GM12878 (cell line): ENCODE data around the gene KRTAP5-6. TPM values are rescaled to one million over a fixed set of nuclear protein-coding genes. Genes with fewer than 3 reads are reported as not detected.

Experiments
- ATAC-seq: fragments of 200-7000 bp; cut with Tn5 transposase; 3 replicates; pipeline ENCODE4 v1.9.1; 2020; ENCODE audit warnings: mild to moderate bottlenecking, moderate library complexity
- BruUV-seq: library from RNA; stranded (reverse); fragments of 400-500 nt; replicated peaks from 2 replicates; lab custom pipeline; 2021; lab: Mats Ljungman, UMichigan
- CTCF ChIA-PET: fragments of 300-600 bp; sonication (Branson Sonifier 250); formaldehyde crosslinking; extraction: SDS; loops from one replicate; lab custom pipeline; 2021; ENCODE audit warnings: inconsistent platforms; lab: Yijun Ruan, JAX
- POLR2A ChIA-PET: fragments of 350-600 bp; formaldehyde crosslinking; extraction: SDS; loops from one replicate; lab custom pipeline; 2021; ENCODE audit warnings: inconsistent platforms; lab: Charles Lee
- RAD21 ChIA-PET: fragments of 300-600 bp; sonication (Branson Sonifier 250); formaldehyde crosslinking; loops from one replicate; lab custom pipeline; 2023; ENCODE audit warnings: antibody characterized with exemption; ENCODE audit not compliant: unreplicated experiment; lab: Charles Lee
- SMC1A ChIA-PET: fragments of 300-600 bp; sonication (Branson Sonifier 250); formaldehyde crosslinking; loops from one replicate; lab custom pipeline; 2023; ENCODE audit not compliant: unreplicated experiment, uncharacterized antibody; lab: Charles Lee
- DNase-seq: peaks from one replicate; pipeline ENCODE4 v3.0.0-alpha.2; 2011; ENCODE audit warnings: low read depth, low spot score
- FAIRE-seq: peaks from 3 replicates; lab custom pipeline; 2011; peaks lifted over from hg19 to GRCh38; lab: Jason Lieb, UNC
- H2AFZ ChIP-seq: 2 replicates; pipeline ENCODE4 v1.6.0; 2011; ENCODE audit warnings: low read depth, low read length, control low read depth; ENCODE audit not compliant: control insufficient read depth
- H3K27ac ChIP-seq: 2 replicates; pipeline ENCODE4 v1.5.1; 2011; ENCODE audit warnings: control low read depth; ENCODE audit not compliant: control insufficient read depth, insufficient read depth
- H3K27me3 ChIP-seq, 2 experiments: replicated peaks in 1 of 2; 2 replicates each; pipeline versions ENCODE4 v1.6.0 to v1.6.1; 2011; ENCODE audit warnings: low read length in 1 of 2; ENCODE audit not compliant: control insufficient read depth in 2 of 2, insufficient read depth in 2 of 2
- H3K36me3 ChIP-seq, 2 experiments: 2 replicates each; pipeline ENCODE4 v1.5.1; 2011; ENCODE audit warnings: low read length in 1 of 2; ENCODE audit not compliant: control insufficient read depth in 2 of 2, insufficient read depth in 2 of 2
- H3K4me1 ChIP-seq: 2 replicates; pipeline ENCODE4 v1.6.1; 2011; ENCODE audit warnings: mild to moderate bottlenecking, low read length, moderate library complexity, mixed read lengths; ENCODE audit not compliant: control insufficient read depth, insufficient read depth
- H3K4me2 ChIP-seq: 2 replicates; pipeline ENCODE4 v1.6.0; 2011; ENCODE audit warnings: control low read depth; ENCODE audit not compliant: control insufficient read depth, insufficient read depth
- H3K4me3 ChIP-seq: fragments of 200-600 bp; sonication (generic); 2 replicates; pipeline ENCODE4 v1.5.1; 2016
- H3K79me2 ChIP-seq: 2 replicates; pipeline ENCODE4 v1.6.0; 2011; ENCODE audit warnings: low read length; ENCODE audit not compliant: control insufficient read depth, insufficient read depth
- H3K9ac ChIP-seq: 2 replicates; pipeline ENCODE4 v1.8.0; 2011; ENCODE audit warnings: low read length, control low read depth, mixed read lengths; ENCODE audit not compliant: control insufficient read depth, insufficient read depth
- H3K9me3 ChIP-seq: replicated peaks from 3 replicates; pipeline ENCODE4 v1.5.1; 2011; ENCODE audit warnings: mild to moderate bottlenecking, low read length; ENCODE audit not compliant: control insufficient read depth, insufficient read depth
- H4K20me1 ChIP-seq: 2 replicates; pipeline ENCODE4 v1.6.0; 2011; ENCODE audit not compliant: control insufficient read depth, insufficient read depth
- CREB1 ChIP-seq: IDR thresholded peaks from 2 replicates; pipeline ENCODE4 v1.6.1; 2012; ENCODE audit warnings: low read depth, mild to moderate bottlenecking, inconsistent platforms
- FOXM1 ChIP-seq: IDR thresholded peaks from 2 replicates; pipeline ENCODE4 v1.6.1; 2012; ENCODE audit warnings: low read depth, mild to moderate bottlenecking, inconsistent platforms, low read length, moderate library complexity
- IKZF2 ChIP-seq, 2 experiments: fragments of 450-650 bp; IDR thresholded peaks; 2 replicates each; pipeline ENCODE4 v1.6.1; 2017; ENCODE audit warnings: mild to moderate bottlenecking in 2 of 2, moderate library complexity in 2 of 2
- IRF4 ChIP-seq: IDR thresholded peaks from 2 replicates; pipeline ENCODE4 v1.6.1; 2011; ENCODE audit warnings: low read depth, low read length
- TCF7 ChIP-seq: IDR thresholded peaks from 2 replicates; pipeline ENCODE4 v1.6.1; 2014; ENCODE audit warnings: antibody characterized with exemption, borderline replicate concordance
- WGBS: methylation state at CpG from one replicate; pipeline ENCODE4 v1.1.6; 2016; ENCODE audit warnings: low lambda C conversion rate; ENCODE audit not compliant: insufficient replicate concordance, insufficient coverage; ENCODE audit errors: missing lambda C conversion rate; 5-methylcytosine and 5-hydroxymethylcytosine counted together
- in situ Hi-C: fragments of 300-500 bp; cut with MboI; formaldehyde crosslinking; loops from 9 replicates; pipeline ENCODE4 v1.14.3; 2018; ENCODE audit warnings: mixed read lengths
- intact Hi-C: fragments of 100-400 bp; cut with micrococcal nuclease; formaldehyde crosslinking; loops from one replicate; pipeline ENCODE4 v1.14.2; 2022; ENCODE audit not compliant: unreplicated experiment
- polyA plus RNA-seq, 11 experiments: library from polyadenylated mRNA; depleted of rRNA in 4 of 11; unstranded in 6 of 11; stranded (reverse) in 5 of 11; fragments of >200 nt; fragmentation: Nextera tagmentation in 4 of 11; fragmentation: Illumina TruSeq in 1 of 11; extraction: Ambion mirVana in 4 of 11; extraction: Trizol in 1 of 11; gene quantifications; 1 replicate in 1 of 11; 2 replicates in 10 of 11; pipeline versions ENCODE4 v1.2.1 to v1.2.3, GENCODE V29; 2011 to 2016; ENCODE audit warnings: inconsistent platforms in 2 of 11, missing spikeins in 2 of 11, low read depth in 1 of 11
- total RNA-seq, 4 experiments: library from RNA; depleted of rRNA in 3 of 4; stranded (reverse); fragments of >200 nt in 3 of 4; fragmentation: Illumina TruSeq in 1 of 4; extraction: Trizol in 1 of 4; gene quantifications; 2 replicates each; pipeline versions ENCODE4 v1.2.1 to v1.2.3, GENCODE V29; 2013 to 2021

KRTAP5-6 gene
- total and polyA plus RNA-seq, 10 of the 15 experiments (the other 5 are each of a cell fraction or from before 2014, with no cell fraction given): not detected

DNA sequence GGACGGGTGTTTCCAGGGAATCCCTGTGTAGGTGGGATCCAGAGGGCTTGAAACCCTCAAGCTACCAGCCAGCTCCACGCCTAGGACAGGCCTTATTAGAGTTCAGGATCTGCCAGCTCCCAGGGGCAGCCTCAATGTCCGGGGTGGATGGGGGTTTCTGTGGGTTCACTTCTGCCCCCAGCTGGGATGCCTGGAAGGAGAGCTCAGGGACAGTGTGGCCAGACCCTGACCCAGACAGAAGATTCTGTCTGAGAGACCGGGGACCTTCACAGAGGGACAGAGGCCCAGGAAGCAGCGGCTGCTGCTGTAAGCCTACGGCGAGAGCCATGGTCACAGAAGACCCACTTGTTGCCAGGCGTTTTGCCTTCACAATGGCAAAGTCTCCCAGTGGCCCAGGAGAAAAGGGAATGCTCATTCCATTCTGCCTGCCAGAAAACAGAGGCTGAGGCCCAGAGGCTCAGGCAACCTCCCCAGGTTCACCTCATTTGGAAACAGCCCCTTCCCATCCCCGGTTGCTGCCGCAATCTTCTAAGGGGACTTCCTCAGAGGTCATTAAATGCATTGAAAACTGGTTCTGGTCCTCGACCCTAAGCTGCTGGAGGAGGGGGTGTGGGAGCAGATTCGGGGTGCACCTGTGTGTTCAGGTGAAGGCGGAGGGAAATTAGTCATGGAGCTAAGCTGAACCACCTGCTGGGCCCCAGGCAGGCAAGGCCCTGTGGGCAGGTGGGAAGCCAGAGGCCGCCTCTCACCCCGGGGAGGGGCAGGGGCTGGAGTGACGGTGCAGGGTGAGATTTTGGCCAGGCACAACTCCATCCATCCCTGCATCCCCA is 4.9 kb upstream of the KRTAP5-6 start:
- H3K79me2 ChIP-seq: no peaks in the 10 kb centered on the region
- 33% methylated on average over 16 of the region's 16 CpGs for WGBS
- ChIA-PET SMC1A (interaction anchor here (1.5 kb wide), 1 partner anchor 130 kb away, joined by 4 read pairs; no protein-coding TSS in a partner anchor), RAD21 (interaction anchor here (1.7 to 4.7 kb wide), 4 partner anchors 141 to 459 kb away, joined by 5 to 107 read pairs (median 18); partner anchors contain the start of gene SYT8), POLR2A (no interaction called here), CTCF (interaction anchor here (0.7 to 5.7 kb wide), 11 partner anchors 10 to 973 kb away, joined by 3 to 187 read pairs (median 6); partner anchors contain the start of gene SYT8)
- H3K9ac ChIP-seq: no peak overlapping the region
- no peaks in the 10 kb centered on the region for H3K9me3 ChIP-seq
- no peaks in the 10 kb centered on the region; the same call in 1 of the 2 replicates for H4K20me1 ChIP-seq
- TF ChIP-seq CREB1 (no peak), IKZF2 (IDR thresholded peaks at IDR 0.05) (no peak), IRF4 (no peak), FOXM1 (no peak), TCF7 (no peak)
- H3K27ac ChIP-seq: no peak overlapping the region
- ATAC-seq (no peak), DNase-seq (no peak), FAIRE-seq (no peak)
- no peak overlapping the region for H3K4me2 ChIP-seq
- in situ Hi-C loops: no loop called here
- no peaks in the 10 kb centered on the region for H3K36me3 ChIP-seq
- no peaks in the 10 kb centered on the region for H3K4me1 ChIP-seq
- H3K4me3 ChIP-seq: no peak overlapping the region
- peaks cover 3 to 4% of the 10 kb centered on the region in 2 experiments; a peak in 2 of 4 replicates for H3K27me3 ChIP-seq
- no TSS peak for BruUV-seq
- no peak overlapping the region for H2AFZ ChIP-seq
- intact Hi-C loops: loop anchor here (5.0 kb wide), 1 partner anchor 40 kb away; no protein-coding TSS in a partner anchor
